H9 (cell line): ENCODE data around the gene RAB3C. TPM values are rescaled to one million over a fixed set of nuclear protein-coding genes. Genes with fewer than 3 reads are reported as not detected.

ENCODE experiments used
- DNase-seq: peaks from one replicate; pipeline ENCODE4 v3.0.0-alpha.2; 2017
- H2AFZ ChIP-seq: one replicate; pipeline ENCODE4 v1.6.1; 2013; ENCODE audit warnings: mild to moderate bottlenecking, low read length, control low read depth, moderate library complexity
- H2AK5ac ChIP-seq: 2 replicates; pipeline ENCODE4 v1.6.1; 2013; ENCODE audit warnings: low read length, control low read depth, mixed read lengths; ENCODE audit not compliant: insufficient read length
- H2BK120ac ChIP-seq: one replicate; pipeline ENCODE4 v1.6.1; 2013; ENCODE audit warnings: low read depth, mild to moderate bottlenecking, low read length, control low read depth, inconsistent platforms; ENCODE audit not compliant: poor library complexity, severe bottlenecking
- H2BK12ac ChIP-seq: 2 replicates; pipeline ENCODE4 v1.6.1; 2013; ENCODE audit warnings: low read length, control low read depth, mixed read lengths, low read depth; ENCODE audit not compliant: insufficient read length
- H2BK15ac ChIP-seq: 2 replicates; pipeline ENCODE4 v1.6.1; 2013; ENCODE audit warnings: low read depth, low read length, control low read depth
- H2BK20ac ChIP-seq: one replicate; pipeline ENCODE4 v1.6.1; 2013; ENCODE audit warnings: low read depth, mild to moderate bottlenecking, low read length, control low read depth, inconsistent platforms; ENCODE audit not compliant: poor library complexity, severe bottlenecking
- H2BK5ac ChIP-seq: 2 replicates; pipeline ENCODE4 v1.6.1; 2013; ENCODE audit warnings: low read length, control low read depth, mixed read lengths; ENCODE audit not compliant: insufficient read length
- H3K14ac ChIP-seq: 2 replicates; pipeline ENCODE4 v1.6.1; 2013; ENCODE audit warnings: low read length, control low read depth; ENCODE audit not compliant: insufficient read depth
- H3K18ac ChIP-seq: 2 replicates; pipeline ENCODE4 v1.6.1; 2013; ENCODE audit warnings: low read depth, mild to moderate bottlenecking, mixed read lengths, low read length, control low read depth; ENCODE audit not compliant: insufficient read length
- H3K23ac ChIP-seq: 2 replicates; pipeline ENCODE4 v1.6.1; 2013; ENCODE audit warnings: low read length, control low read depth, mixed read lengths, low read depth; ENCODE audit not compliant: insufficient read length
- H3K23me2 ChIP-seq: 2 replicates; pipeline ENCODE4 v1.6.1; 2013; ENCODE audit warnings: low read depth, mild to moderate bottlenecking, mixed read lengths, low read length, control low read depth; ENCODE audit not compliant: insufficient read length, poor library complexity, severe bottlenecking
- H3K27ac ChIP-seq: 2 replicates; pipeline ENCODE4 v1.5.1; 2013; ENCODE audit warnings: low read length, control low read depth, mixed read lengths, low read depth; ENCODE audit not compliant: insufficient read length
- H3K27me3 ChIP-seq: 2 replicates; pipeline ENCODE4 v1.6.1; 2013; ENCODE audit warnings: low read length, control low read depth, inconsistent platforms; ENCODE audit not compliant: insufficient read depth
- H3K4ac ChIP-seq: 2 replicates; pipeline ENCODE4 v1.6.1; 2013; ENCODE audit warnings: low read depth, mild to moderate bottlenecking, control low read depth, inconsistent platforms, low read length, moderate library complexity
- H3K4me1 ChIP-seq: 2 replicates; pipeline ENCODE4 v1.6.1; 2013; ENCODE audit warnings: low read length, control low read depth, inconsistent platforms; ENCODE audit not compliant: insufficient read depth
- H3K4me2 ChIP-seq: 2 replicates; pipeline ENCODE4 v1.6.1; 2013; ENCODE audit warnings: low read length, control low read depth, mixed read lengths; ENCODE audit not compliant: insufficient read length, insufficient read depth
- H3K56ac ChIP-seq: 2 replicates; pipeline ENCODE4 v1.6.1; 2013; ENCODE audit warnings: low read depth, mild to moderate bottlenecking, mixed read lengths, low read length, control low read depth; ENCODE audit not compliant: insufficient read length
- H3K79me1 ChIP-seq: 2 replicates; pipeline ENCODE4 v1.6.1; 2013; ENCODE audit warnings: low read depth, mild to moderate bottlenecking, moderate library complexity, low read length, control low read depth, inconsistent platforms; ENCODE audit not compliant: insufficient read depth, poor library complexity, severe bottlenecking
- H3K79me2 ChIP-seq: 2 replicates; pipeline ENCODE4 v1.6.1; 2013; ENCODE audit warnings: low read length, control low read depth, inconsistent platforms; ENCODE audit not compliant: insufficient read depth
- H3K9ac ChIP-seq: 2 replicates; pipeline ENCODE4 v1.6.1; 2013; ENCODE audit warnings: low read length, control low read depth, mixed read lengths; ENCODE audit not compliant: insufficient read length; ENCODE audit errors: extremely low read depth
- H3K9me3 ChIP-seq: one replicate; pipeline ENCODE4 v1.6.1; 2013; ENCODE audit warnings: low read depth, low read length, inconsistent platforms; ENCODE audit not compliant: control insufficient read depth
- H3T11ph ChIP-seq: one replicate; pipeline ENCODE4 v1.6.1; 2013; ENCODE audit warnings: mild to moderate bottlenecking, low read length, control low read depth, inconsistent platforms
- H4K20me1 ChIP-seq: one replicate; pipeline ENCODE4 v1.6.1; 2013; ENCODE audit not compliant: control insufficient read depth, insufficient read length, insufficient read depth
- H4K5ac ChIP-seq: 2 replicates; pipeline ENCODE4 v1.6.1; 2013; ENCODE audit warnings: low read depth, mild to moderate bottlenecking, mixed read lengths, low read length, control low read depth; ENCODE audit not compliant: insufficient read length
- H4K8ac ChIP-seq: replicated peaks from 2 replicates; pipeline ENCODE4 v1.6.1; 2013; ENCODE audit warnings: low read length, control low read depth, mixed read lengths, low read depth; ENCODE audit not compliant: insufficient read length
- H4K91ac ChIP-seq: 2 replicates; pipeline ENCODE4 v1.6.1; 2013; ENCODE audit warnings: low read depth, mild to moderate bottlenecking, moderate library complexity, mixed read lengths, low read length, control low read depth; ENCODE audit not compliant: insufficient read length
- H3K27ac Mint-ChIP-seq, 3 experiments: 2 replicates in 2 of 3; 3 replicates in 1 of 3; pipeline ENCODE4 v1.8.0; 2020 to 2021; ENCODE audit warnings: mixed read lengths in 3 of 3, mild to moderate bottlenecking in 1 of 3, moderate library complexity in 1 of 3
- H3K27me3 Mint-ChIP-seq: 2 replicates; pipeline ENCODE4 v1.8.0; 2021; ENCODE audit warnings: low read depth, mild to moderate bottlenecking, moderate library complexity, mixed read lengths
- H3K36me3 Mint-ChIP-seq, 3 experiments: 2 replicates in 2 of 3; 3 replicates in 1 of 3; pipeline ENCODE4 v1.8.0; 2020 to 2021; ENCODE audit warnings: low read depth in 3 of 3, mixed read lengths in 3 of 3; ENCODE audit not compliant: insufficient read depth in 1 of 3
- H3K4me1 Mint-ChIP-seq, 2 experiments: 2 replicates each; pipeline ENCODE4 v1.8.0; 2020; ENCODE audit warnings: mixed read lengths in 2 of 2
- H3K4me3 Mint-ChIP-seq, 2 experiments: 2 replicates in 1 of 2; 3 replicates in 1 of 2; pipeline ENCODE4 v1.8.0; 2020 to 2021; ENCODE audit warnings: mild to moderate bottlenecking in 2 of 2, mixed read lengths in 2 of 2, moderate library complexity in 1 of 2
- H3K9me3 Mint-ChIP-seq, 2 experiments: 2 replicates in 1 of 2; 3 replicates in 1 of 2; pipeline ENCODE4 v1.8.0; 2020; ENCODE audit warnings: mild to moderate bottlenecking in 2 of 2, mixed read lengths in 2 of 2, moderate library complexity in 1 of 2
- CTCF ChIP-seq: fragments of 200-600 bp; sonication (generic); conservative IDR thresholded peaks from 3 replicates; pipeline ENCODE4 v1.8.0; 2021; ENCODE audit warnings: antibody characterized with exemption, mild to moderate bottlenecking
- whole genome bisulfite sequencing: extraction: QIAGEN DNeasy Blood & Tissue Kit; methylation state at CpG from one replicate; pipeline ENCODE4 v1.1.7; 2013; ENCODE audit warnings: missing lambda C conversion rate, low lambda C conversion rate, mixed read lengths; ENCODE audit not compliant: insufficient read length; ENCODE audit errors: extremely low coverage; 5-methylcytosine and 5-hydroxymethylcytosine counted together
- total RNA-seq: library from RNA; stranded (reverse); gene quantifications from 2 replicates; pipeline ENCODE4 v1.2.1, GENCODE V29; 2021

The RAB3C gene
- total RNA-seq, 1 experiment from 2014 or later, result 16.3 TPM

GRCh38 chr5:58765058-58765457 lies 182.2 kb downstream of the RAB3C start:
- H4K8ac ChIP-seq, result no peak overlapping the region
- H3T11ph ChIP-seq, result no peak overlapping the region
- H2BK20ac ChIP-seq, result no peak overlapping the region
- H3K9ac ChIP-seq, result no peak overlapping the region
- no peaks in the 10 kb centered on the region for H3K23me2 ChIP-seq
- no peaks in the 10 kb centered on the region for H3K79me1 ChIP-seq
- no peak overlapping the region for H3K4ac ChIP-seq
- no peak for TF ChIP-seq CTCF
- H2AFZ ChIP-seq, result no peak overlapping the region
- H3K27ac Mint-ChIP-seq, result no peak overlapping the region
- no peaks in the 10 kb centered on the region for H3K4me1 Mint-ChIP-seq
- H3K56ac ChIP-seq, result no peak overlapping the region
- H4K91ac ChIP-seq, result no peak overlapping the region
- no peaks in the 10 kb centered on the region for H4K20me1 ChIP-seq
- WGBS, result no CpG with 5 or more reads among the region's 2 CpGs
- no peaks in the 10 kb centered on the region for H3K79me2 ChIP-seq
- no peak overlapping the region for H3K4me3 Mint-ChIP-seq
- DNase-seq, result no peak
- no peak overlapping the region for H3K4me2 ChIP-seq
- no peak overlapping the region for H2BK15ac ChIP-seq
- no peak overlapping the region for H2AK5ac ChIP-seq
- no peak overlapping the region for H3K27ac ChIP-seq
- H3K9me3 Mint-ChIP-seq, result no peaks in the 10 kb centered on the region
- H2BK5ac ChIP-seq, result no peak overlapping the region
- H3K9me3 ChIP-seq, result no peaks in the 10 kb centered on the region
- no peak overlapping the region for H2BK12ac ChIP-seq
- H3K27me3 ChIP-seq, result no peaks in the 10 kb centered on the region
- H3K14ac ChIP-seq, result no peak overlapping the region
- H3K23ac ChIP-seq, result no peak overlapping the region
- H3K18ac ChIP-seq, result no peak overlapping the region
- no peak overlapping the region for H4K5ac ChIP-seq
- H2BK120ac ChIP-seq, result no peak overlapping the region
- no peaks in the 10 kb centered on the region for H3K4me1 ChIP-seq
- no peaks in the 10 kb centered on the region for H3K36me3 Mint-ChIP-seq
- H3K27me3 Mint-ChIP-seq, result no peaks in the 10 kb centered on the region
